Superior temporal gyrus (tissue), 1 donor: ENCODE data around the gene LRRC51.
"Not testable (repeated sequence)": the region's sequence is repeated elsewhere in the genome, so short reads cannot be mapped to it uniquely, and the experiment has no call there.

Experiments
- DNase-seq: peaks from one replicate; pipeline ENCODE4 v3.0.0-alpha.2; 2016; ENCODE audit errors: extremely low spot score

Gene LRRC51

GRCh38 chr11:72105888-72106287 is 25.2 kb downstream of the LRRC51 start, which contains the start of gene TOMT:
Gene TOMT (plus strand): TSS chr11:72105924. CDS start chr11:72105952, 28 bp downstream.
- DNase-seq: no peak

- no peak for DNase-seq
These were observed 30.9 kb downstream of the LRRC51 start for GRCh38 chr11:72111300-72112142.

GRCh38 chr11:72112143-72112977 is 31.7 kb downstream of the LRRC51 start, which contains the start of gene ANAPC15:
Gene ANAPC15 (minus strand): TSS chr11:72112695. CDS start chr11:72111276, 1,419 bp downstream.
- DNase-seq: peak; percentile 100

GRCh38 chr11:72112978-72113808 is 32.5 kb downstream of the LRRC51 start:
- DNase-seq: peak; percentile 20

DNA sequence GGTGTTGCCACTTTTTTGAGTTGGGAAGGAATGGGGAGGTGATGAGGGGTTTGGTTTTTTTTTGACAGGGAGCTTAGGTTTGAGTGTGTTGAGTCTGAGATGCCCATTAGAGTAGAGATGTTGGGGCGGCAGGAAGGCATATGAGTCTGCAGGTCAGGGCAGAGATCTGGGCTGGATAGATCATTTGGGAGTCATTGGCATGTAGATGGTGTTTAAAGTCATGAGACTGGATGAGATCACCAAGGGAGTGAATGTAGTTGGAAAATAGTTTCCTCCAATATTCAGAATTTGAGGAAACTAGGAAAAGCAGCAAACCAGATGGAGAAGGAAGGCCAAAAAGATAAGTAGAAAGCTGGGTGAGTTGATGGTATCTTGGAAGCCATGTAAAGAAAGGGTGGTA is 33.9 kb downstream of the LRRC51 start:
- DNase-seq: no peak

DNA sequence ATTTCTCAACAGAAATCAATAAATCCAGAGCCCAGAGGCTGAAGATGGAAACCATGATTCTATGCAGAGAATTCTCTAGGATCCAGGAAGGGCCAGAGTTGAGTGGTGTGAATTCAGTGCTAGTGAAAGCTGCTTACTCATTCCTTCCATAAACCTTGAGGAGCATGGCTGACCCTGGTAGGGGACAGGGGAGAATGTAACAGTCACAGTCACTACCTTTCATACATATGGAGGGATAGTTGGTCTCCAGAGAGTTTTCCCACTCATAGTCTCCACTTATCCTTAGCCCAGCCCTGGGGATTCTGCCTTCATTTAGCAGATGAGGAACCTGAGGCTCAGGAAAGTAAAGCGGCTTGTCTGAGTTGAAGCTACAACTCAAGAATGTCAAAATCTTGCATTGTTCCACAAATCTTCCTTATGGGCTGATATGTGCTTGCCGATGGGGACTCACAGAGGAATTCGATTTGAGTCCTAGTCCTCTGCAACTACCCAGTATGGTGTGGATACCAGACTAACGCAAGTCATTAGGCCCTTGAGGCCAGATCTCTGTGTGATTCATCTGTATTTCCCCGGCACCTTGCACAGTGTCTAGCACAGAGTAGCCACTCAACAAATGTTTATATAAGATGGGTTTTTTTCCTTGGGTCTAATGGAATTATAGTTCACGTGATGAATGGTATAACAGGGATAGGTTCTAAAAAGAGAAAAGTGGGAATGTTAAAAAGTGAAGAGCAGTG is 35.5 kb downstream of the LRRC51 start:
- DNase-seq: no peak

GRCh38 chr11:72119198-72119597 is 38.5 kb downstream of the LRRC51 start:
- no peak for DNase-seq

DNA sequence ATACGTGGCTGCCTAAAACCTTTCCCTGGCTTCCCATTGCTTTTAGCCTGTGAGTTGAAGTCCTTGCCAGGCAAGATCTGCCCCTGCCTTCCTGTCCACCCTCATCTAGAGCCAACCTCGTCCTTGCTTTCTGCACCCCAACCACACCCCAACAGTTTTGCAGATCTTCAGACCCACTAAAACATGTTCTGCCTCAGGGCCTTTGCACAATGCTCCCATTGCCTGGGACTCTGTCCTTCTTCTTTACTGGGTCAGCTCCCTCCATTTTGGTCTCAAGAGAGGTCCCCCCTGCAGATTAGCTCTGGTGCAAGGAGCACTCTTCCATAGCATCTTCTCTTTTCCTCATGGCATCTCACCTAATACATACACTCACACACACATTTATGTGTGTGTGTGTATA is 40.3 kb downstream of the LRRC51 start:
- DNase-seq: no peak

- no peak for DNase-seq
These were observed 42.0 kb downstream of the LRRC51 start for GRCh38 chr11:72122607-72123006.

- DNase-seq: no peak
These were observed 42.5 kb downstream of the LRRC51 start for GRCh38 chr11:72123117-72123653.

GRCh38 chr11:72124046-72124445 is 43.4 kb downstream of the LRRC51 start:
- DNase-seq: no peak

DNA sequence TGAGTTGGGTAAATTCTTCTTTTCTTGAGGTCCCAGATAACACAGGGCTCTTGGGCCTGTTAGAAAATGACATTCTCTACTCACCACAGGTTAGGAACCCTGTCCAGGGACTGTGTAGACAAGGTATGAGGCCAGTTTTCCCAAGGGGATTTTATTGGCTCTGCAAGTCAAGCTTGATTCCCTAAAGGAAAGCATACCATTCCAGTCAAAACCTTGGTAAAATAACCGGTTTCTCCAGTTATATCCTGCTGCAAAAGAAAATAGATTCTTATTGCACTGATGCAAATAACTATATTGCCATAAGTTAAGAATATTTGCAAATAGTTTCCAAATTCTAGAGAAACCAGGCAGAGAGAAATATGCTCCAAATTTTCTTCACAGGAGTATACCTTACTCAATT is 45.3 kb downstream of the LRRC51 start:
- no peak for DNase-seq

DNA sequence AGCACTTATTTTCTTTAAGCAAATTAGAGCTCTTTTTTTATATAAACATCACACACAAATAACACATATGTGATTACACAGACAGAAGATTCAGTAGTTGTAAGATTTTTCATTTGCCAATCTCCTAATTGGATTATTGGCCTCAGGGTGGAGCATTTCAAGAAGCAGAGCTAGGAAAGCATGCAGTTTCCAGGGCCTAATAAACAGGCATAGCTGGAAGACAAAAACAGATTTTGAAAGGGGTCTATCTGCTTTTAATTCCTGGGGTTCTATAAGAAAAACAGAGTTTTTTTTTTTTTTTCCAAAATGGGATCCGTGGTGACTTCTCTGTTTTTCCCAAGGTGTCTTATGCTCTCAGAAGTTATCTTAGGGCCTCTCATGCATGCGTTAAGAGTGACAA is 47.3 kb downstream of the LRRC51 start:
- DNase-seq: no peak

GRCh38 chr11:72129381-72129780 is 48.7 kb downstream of the LRRC51 start:
- DNase-seq: no peak

GRCh38 chr11:72132646-72133045 is 52.0 kb downstream of the LRRC51 start:
- no peak for DNase-seq

DNA sequence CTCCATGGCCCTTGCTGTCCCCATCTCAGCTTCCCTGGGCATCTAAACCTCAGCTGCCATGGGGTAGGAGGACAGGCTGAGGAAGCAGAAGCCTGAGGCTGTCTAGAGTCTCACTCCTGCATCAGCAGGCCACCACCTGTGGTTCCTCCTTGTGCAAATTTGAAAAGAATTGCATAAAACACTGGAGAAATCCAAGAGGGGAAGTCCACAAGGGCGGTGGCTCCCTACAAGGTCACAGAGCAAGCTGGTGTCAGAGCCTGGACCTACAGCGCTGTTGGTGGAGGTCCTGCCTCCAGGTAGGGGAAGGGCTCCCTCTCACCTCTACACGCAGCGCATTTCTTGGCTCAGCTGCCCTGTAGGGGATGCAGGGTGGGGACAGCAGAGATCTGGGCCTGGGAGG is 54.8 kb downstream of the LRRC51 start, which contains the start of gene FOLR3:
FOLR3 (plus strand) TSS at position 253 of the 400 bp plus-strand sequence. CDS start 228 bp downstream, outside the sequence.
- not testable (repeated sequence) for DNase-seq

- DNase-seq: no peak
These were observed 55.4 kb downstream of the LRRC51 start for GRCh38 chr11:72135891-72136683.

GRCh38 chr11:72136684-72137262 is 56.1 kb downstream of the LRRC51 start:
- no peak for DNase-seq

DNA sequence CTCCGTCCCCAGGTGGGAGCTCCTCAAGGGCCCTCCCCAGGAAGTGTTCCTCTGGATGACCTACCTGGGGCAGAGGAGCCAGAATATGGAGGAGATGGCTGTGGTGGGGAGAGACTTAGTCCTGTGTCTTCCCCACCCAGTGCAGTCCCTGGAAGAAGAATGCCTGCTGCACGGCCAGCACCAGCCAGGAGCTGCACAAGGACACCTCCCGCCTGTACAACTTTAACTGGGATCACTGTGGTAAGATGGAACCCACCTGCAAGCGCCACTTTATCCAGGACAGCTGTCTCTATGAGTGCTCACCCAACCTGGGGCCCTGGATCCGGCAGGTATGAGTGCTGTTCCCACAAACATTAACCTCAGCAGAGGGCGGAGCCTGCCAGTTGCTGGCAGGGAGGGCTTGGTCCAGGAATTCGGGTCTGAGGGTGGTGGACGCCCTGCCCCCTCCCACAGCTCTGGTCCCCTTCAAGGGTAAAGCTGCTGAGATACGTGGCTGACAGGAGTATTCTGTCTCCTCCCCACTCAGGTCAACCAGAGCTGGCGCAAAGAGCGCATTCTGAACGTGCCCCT is 58.3 kb downstream of the LRRC51 start:
- no peak for DNase-seq
